GM21526 (cell line): ENCODE results near the gene SLC25A24.
A peak's percentile ranks its signal among the peaks of the same experiment; 100 is the strongest.
"Not testable (repeated sequence)": the region's sequence is repeated elsewhere in the genome, so short reads cannot be mapped to it uniquely, and the experiment has no call there.

ENCODE experiments used
- ATAC-seq: cut with Tn5 transposase; IDR thresholded peaks from one replicate; pipeline ENCODE4 v1.9.1; 2021; ENCODE audit warnings: moderate library complexity; ENCODE audit not compliant: unreplicated experiment, low FRiP score

Gene SLC25A24

DNA sequence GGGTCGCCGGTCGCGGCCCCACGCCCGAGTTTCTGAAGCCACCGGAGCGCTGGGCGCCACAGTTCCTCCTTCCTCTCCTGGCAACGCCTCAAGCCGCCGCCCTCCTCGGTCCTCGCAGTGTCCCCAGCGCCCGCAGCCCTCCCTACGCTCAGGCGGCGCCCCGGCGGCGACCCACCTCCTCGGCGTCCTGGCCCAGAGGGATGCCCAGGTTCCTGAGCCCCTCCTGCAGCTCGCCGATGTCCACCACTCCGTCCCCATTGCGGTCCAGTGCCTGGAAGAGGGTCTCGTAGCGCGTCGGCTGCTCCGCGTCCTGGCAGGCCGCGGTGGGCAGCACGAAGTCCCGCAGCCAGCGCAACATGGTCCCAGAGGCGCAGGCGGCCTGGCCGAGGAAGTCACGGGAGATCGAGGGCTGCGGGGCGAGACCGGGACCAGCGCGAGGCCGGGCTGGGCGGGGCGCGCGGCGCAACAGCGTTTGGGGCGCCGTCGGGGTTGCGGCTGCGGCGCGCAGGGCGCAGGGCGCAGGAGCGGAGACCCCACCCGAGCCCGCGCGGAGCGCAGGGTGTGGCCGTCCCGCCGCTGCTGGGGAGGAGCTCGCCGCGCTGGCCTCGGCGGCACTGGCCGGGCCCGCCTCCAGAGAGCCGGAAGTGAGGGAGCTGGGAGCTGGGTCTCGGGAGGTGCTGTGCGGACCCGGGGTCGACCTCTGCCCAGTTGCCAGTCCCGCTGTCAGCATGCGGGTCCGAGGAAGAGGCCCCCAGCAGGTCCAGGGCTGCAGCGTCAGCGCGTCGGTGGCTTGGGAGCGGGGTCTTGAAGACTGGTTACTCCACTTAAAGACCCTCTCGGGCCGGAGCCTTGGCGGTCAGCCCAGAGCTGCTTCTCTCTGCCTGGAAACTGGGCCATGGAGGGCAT lies at the start of gene SLC25A24:
Gene SLC25A24 (minus strand): TSS at position 563 of the 906 bp plus-strand sequence. CDS start 205 bp downstream, at position 358.
- ATAC-seq: peak; percentile 79

DNA sequence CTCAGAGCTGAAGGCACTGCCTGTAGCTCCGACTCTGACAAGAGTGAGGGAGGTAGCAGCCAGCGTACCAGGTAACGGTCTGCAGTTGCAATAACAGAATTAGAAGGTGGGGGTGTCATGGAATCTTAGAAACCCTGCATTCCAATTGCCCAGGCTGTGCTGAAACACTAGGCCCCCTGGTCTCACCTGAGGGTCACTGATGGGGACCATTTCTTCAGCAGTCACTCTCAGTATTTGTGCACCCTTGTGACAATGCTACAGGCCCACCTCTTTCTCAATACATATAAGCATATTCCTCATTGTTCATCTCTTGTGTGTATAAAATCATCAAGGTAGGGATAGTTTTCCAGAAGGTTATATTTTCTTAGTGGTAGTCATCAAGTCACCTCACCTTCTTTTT lies 43.8 kb upstream of the SLC25A24 start, which contains the start of gene NBPF4:
Gene NBPF4 (minus strand): TSS at position 101 of the 400 bp plus-strand sequence. CDS start 315 bp downstream, outside the sequence.
- ATAC-seq: not testable (repeated sequence)

DNA sequence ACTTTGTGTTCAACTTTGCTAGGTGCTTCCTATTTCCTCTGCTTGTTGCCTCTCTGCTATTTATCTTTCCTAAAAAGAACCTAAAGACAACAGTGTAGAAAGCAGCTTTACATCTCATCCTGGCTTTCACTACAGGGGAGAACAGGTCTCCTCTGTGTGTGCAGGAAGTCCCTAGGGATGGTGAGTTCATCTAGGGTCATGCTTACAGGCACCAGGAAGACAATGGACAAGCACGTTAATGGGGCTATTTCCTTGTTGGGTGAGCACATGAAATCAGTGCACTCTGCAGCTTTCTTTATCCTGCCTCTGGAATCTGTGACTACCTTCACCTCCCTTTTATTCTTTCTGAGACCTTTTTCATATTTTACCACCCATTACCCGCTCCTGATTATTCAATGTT lies 39.3 kb upstream of the SLC25A24 start:
- not testable (repeated sequence) for ATAC-seq

DNA sequence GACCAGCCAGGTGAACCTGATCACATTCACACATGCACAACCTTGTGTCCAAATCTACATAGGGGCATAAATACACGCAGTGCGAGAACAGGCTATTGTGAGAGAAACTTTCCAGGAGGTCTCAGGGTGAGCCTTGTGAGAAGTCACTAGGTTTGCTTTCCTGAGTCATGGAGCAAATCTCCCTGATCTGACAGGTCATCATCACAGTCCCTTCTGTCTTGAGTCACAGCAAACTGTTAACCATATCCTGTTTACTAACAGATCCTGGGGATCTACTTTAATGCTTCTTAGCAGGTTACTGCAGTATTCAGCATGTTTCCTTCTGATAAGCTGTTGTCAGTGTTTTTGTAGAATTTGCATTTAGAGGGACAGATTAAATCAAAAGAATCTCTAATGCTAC lies 35.2 kb upstream of the SLC25A24 start:
- ATAC-seq: not testable (repeated sequence)

DNA sequence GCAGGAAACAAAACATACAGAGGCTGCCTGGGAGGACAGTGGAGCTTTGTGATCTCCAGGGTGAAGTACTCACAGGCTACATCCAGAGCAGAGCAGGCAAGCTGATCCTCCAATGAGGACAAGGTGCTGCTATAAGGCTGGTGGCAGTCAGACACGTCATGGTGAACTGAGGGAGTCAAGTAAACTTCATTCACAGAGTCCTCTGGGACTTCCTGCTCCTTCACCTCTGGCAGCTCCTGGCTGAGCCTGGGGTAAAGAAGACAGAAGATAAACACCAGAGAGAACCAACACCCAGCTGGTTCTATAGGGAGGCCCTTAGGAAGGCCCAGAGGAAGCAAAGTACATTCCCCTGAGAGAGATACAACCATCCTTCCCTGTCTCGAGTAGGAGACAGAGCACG lies 32.0 kb upstream of the SLC25A24 start:
- not testable (repeated sequence) for ATAC-seq

DNA sequence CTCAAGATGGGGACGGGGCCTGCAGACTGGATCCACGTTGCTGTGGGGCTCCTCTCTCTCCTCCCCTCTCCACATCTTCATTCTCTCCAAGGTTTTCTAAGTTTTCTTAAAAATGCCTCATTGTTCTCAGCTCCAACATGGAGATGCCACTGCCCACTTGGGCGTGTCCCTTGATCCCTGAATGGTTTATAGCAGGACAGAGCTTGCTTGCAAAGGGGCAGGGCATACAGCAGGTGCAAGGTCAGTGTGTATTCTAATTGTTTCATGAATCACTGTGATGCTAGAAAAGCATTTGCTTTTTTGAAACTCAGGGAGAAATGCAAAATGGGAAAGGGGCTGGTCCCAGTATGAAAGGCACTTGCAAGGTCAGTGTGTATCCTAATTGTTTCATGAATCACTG lies 29.8 kb upstream of the SLC25A24 start:
- ATAC-seq: not testable (repeated sequence)

DNA sequence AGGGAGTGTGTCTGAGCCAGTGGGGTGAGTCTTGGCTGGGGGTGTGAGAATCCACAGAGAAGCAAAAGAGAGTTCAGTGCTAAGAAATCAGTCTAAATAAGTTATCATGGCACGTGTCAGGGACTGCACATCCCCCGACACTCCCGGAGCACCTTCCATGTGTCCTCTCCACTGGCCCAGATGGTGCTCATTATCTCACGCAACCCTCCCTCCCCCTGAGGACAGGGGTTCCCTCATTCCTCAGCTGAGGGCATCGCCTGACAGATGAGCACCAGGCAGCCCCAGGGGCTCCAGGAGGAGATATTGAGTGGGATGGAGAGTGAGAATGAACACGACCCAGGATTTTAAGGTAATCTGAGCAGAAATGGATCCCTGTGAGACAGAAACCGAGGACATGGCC lies 27.6 kb upstream of the SLC25A24 start:
- not testable (repeated sequence) for ATAC-seq

DNA sequence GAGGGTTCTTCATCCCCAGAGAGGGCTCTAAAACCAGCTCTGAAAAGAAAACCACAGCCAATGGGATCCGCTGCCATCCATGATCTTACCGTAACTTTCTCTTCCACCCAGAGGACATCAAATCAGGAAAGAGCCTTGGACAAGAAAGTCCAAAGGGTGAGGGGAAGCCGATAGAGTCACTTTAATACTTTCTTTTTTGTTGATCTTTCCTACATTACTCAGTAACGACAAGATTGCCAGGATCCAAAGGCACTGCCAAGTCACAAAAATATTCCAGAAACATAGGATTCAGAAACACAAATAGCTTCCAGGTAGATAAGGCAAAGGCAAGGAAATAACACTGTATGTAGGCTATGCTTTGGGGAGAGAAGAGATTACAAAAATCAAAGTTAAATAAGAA lies 26.7 kb upstream of the SLC25A24 start:
- not testable (repeated sequence) for ATAC-seq

DNA sequence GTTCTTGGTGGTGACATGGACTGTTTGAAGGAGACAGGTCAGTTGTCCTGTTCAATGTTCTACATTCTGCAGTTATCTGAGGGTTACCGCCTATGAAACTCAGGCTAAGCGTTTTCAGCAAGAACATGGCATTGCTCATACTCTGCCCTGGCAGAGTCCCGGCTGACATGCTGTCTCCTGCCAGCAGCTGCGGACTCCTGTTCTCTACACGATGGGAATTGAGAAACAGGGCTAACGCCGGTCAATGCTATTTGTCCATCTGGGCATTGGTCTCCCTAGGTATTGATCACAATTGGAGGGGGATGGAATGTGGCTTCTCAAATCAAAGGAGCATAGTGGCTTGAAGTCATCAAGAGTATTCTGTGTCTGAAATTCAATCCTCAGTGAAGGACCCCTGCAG lies 23.1 kb upstream of the SLC25A24 start:
- not testable (repeated sequence) for ATAC-seq

DNA sequence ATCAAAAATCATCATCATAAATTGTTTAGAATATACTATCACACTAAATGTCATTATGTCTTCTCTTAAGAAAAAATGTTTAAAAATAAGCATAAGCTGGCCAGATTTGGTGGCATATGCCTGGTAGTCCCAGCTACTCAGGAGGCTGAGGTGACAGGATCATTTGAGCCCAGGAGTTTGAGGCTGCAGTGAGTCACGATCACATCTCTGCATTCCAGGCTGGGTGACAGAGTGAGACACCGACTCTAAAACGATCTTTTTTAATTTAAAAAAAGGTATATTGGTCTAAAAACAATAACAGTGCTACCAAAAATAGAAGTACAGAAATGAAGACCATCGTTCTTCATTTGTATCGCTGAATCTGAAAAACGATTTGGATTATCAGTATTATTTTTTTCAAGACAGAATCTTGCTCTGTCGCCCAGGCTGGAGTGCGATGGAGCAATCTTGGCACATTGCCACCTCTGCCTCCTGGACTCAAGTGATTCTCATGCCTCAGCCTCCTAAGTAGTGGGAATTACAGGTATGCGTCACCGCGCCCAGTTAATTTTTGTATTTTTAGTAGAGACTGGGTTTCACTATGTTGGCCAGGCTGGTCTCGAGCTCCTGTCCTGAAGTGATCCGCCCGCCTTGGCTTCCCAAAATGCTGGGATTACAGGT lies 17.5 kb upstream of the SLC25A24 start:
- not testable (repeated sequence) for ATAC-seq

DNA sequence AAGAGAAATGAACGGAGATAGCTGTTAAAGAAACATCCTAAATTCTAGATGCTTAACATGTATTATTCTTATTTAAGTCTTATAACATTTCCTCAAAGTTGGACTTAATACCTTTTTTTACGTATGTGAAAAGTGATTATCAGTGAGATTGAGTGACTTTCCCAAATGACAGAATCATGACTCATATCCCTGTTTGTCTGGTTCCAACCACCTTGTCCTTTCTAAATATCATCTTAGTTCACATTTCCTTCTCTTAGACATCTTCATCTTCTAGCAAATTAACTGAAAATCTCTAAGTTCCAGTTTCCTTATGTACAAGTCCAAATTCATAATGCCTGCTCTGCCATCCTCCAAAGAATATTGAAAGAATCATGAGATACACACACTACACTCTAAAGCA lies 16.9 kb upstream of the SLC25A24 start:
- ATAC-seq: not testable (repeated sequence)

DNA sequence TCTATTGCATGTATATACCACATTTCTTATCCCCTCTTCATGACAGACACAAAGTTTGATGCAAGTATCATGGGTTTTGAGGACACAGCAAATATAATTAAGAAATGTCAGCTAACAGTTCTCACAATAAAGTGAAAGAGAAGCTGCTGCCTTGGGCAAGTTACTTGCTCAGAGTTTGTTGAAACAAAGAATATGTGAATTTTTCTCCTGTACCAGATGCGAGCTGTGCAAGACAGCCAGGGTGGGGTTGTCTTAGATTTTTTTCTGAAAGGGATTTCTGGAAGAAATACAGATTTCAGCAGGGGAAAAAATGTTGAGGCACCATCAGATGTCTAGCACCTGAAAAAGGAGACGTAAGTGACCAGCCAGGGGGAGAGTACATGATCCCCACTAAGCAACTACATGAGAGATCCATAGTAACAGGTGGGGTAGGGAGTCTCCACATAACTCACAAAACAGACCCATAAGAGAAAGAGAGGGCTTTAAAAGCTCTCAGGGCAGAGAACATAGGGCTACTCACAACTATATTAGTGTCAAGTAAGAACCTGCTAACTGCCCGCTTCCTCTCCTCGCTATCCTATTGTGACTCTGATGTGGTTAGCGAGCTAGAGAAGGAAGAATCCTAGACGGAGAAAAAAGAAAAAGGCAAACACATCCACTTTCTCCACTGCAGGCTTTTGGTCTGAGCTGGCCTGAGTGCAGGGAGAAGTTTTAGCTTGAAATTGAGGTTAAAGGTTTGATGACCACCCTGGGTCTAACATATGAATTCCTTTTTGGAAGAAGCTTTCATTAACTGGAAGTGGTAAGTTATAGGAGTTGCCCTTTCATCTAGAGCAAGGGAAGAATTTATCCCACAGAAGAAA lies 16.1 kb upstream of the SLC25A24 start:
- not testable (repeated sequence) for ATAC-seq

DNA sequence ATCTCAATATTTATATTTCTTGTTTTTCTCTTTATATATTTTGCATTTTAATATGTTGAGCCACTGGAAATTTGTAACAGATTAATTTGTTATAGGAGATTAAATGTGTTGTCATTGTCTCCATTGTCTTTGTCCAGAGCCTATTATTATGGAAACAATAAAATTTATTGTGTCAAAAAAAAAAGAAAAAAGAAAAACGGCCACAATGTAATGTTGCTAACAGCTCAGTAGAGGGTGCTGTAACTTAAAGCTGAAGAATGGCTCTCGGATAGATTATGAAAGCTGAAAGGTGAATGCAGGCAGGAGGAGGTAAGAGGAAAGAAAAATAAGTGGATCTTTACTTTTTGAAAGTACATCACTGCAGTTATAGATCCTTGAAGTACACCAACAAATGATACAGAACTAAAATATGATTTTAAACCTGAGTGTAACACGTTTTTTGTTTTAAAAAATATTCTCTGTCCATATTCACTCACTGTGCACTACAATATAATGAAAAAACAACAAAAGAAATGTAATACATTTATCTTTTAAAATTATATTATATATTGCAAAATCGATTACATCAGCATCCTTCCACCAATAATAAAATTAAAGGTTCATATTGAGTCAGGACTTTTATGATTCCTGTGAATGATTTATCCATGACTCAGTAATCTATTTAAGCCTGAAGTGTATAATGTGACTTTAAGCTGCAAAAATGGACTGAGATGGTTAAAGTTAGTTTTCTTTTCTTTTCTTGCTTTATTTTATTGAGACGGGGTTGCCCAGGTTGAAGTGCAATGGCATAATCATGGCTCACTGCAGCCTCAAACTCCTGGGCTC lies 14.7 kb upstream of the SLC25A24 start:
- peak; percentile 63 for ATAC-seq

DNA sequence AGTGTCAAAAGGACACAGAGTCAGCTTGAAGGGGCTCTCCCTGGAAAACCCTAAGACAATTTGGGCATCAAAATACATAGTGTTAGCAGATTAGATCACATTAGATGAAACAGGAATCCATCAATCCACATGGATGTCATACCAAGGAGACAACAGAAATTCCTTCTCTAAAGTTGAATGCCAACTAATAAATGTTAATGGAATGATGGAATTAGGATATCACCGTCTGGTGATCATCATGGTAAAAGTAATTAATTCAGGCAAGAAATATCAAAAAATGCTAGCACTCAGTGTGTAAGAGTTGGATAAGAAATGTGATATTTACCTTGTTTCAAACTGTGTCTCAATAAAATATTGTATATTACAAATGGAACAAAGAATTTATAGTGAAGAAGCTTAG lies 10.9 kb upstream of the SLC25A24 start:
- ATAC-seq: no peak

DNA sequence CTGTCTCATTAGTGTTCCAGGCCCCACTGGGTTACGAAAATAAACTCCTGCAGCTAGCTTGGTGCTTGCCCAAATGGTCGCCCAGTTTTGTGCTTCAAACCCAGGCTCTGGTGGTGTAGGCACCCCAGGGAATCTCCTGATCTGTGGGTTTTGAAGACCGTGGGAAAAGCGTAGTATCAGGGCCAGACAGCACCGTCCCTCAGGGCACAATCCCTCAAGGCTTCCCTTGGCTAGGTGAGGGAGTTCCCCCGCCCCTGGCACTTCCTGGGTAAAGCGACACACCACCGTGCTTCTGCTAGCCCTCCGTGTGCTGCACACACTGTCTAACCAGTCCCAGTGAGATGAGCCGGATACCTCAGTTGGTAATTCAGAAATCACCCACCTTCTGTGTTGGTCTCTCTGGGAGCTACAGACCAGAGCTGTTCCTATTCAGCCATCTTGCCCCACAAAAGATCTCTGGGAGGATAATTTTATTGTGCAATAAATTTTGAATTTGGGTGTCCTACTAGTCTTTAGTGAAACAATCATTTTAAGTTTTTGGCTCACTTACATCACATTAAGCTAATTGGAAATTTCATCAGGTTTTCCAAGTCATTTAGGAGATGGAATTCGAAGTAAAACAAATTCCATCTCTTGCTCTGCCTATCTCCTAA lies 9.4 kb upstream of the SLC25A24 start:
- ATAC-seq: no peak

DNA sequence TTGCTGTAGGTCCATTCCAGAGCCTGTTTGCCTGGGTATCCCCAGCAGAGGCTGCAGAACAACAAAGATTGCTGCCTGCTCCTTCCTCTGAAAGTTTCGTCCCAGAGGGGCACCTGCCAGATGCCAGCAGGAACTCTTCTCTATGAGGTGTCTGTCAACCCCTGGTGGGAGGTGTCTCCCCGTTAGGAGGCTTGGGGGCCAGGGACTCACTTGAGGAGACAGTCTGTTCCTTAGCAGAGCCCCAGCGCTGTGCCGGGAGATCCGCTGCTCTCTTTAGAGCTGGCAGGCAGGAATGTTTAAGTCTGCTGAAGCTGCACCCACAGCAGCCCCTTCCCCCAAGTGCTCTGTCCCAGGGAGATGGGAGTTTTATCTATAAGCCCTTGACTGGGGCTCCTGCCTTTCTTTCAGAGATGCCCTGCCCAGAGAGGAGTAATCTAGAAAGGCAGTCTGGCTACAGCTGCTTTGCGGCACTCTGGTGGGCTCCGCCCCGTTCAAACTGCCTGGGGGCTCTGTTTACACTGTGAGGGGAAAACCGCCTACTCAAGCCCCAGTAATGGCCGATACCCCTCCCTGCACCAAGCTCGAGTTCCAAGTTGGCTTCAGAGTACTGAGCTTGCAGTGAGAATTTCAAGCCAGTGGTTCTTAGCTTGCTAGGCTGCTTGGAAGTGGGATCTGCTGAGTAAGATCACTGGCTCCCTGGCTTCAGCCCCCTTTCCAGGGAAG lies 8.7 kb upstream of the SLC25A24 start:
- no peak for ATAC-seq

DNA sequence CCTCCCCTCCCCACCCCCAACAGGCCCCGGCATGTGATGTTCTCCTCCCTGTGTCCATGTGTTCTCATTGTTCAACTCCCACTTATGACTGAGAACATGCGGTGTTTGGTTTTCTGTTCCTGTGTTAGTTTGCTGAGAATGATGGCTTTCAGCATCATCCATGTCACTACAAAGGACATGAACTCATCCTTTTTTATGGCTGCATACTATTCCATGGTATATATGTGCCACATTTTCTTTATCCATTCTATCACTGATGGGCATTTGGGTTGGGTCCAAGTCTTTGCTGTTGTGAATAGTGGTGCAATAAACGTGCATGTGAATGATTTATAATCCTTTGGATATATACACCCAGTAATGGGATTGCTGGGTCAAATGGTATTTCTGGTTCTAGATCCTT lies 3.4 kb upstream of the SLC25A24 start:
- ATAC-seq: not testable (repeated sequence)

DNA sequence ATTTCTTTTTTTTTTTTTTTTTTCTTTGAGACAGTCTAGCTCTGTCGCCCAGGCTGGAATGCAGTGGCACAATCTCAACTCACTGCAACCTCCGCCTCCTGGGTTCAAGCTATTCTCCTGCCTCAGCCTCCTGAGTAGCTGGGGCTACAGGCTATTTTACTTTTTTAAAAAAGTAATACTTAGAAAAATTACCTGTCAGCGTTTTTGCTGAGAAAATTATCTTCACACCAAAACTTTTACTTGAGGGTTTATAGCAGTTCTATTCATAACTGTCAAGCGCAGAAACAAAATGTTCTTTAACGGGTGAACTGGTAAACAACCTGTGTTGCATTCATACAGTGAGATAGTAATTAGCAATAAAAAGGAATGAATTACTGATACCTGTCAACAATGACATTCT lies 1.5 kb upstream of the SLC25A24 start:
- no peak for ATAC-seq

DNA sequence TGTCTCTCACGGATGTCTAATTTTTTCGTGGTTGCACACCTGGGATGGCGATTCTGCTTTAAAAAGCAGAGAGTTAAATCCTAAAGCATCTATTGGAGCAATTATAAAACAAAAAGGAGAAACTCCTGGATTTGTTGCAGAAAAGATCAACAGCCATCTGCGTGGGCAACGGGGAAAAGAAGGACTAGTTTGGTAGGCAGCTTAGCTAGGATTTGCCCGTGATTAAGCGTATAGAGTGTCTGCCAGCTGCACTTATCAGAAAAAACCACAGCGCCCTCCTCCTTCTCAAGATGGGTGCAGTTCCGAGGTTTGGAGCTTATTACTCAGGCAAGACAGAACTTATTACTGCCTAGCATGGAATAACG lies 526 bp upstream of the SLC25A24 start:
- ATAC-seq: no peak
